ENCODE measurements around the gene RBM20. TPM values are rescaled to one million over a fixed set of nuclear protein-coding genes. Genes with fewer than 3 reads are reported as not detected.

RBM20 gene
- total RNA-seq, 1 donor from 2014 or later = 1.0 TPM

DNA sequence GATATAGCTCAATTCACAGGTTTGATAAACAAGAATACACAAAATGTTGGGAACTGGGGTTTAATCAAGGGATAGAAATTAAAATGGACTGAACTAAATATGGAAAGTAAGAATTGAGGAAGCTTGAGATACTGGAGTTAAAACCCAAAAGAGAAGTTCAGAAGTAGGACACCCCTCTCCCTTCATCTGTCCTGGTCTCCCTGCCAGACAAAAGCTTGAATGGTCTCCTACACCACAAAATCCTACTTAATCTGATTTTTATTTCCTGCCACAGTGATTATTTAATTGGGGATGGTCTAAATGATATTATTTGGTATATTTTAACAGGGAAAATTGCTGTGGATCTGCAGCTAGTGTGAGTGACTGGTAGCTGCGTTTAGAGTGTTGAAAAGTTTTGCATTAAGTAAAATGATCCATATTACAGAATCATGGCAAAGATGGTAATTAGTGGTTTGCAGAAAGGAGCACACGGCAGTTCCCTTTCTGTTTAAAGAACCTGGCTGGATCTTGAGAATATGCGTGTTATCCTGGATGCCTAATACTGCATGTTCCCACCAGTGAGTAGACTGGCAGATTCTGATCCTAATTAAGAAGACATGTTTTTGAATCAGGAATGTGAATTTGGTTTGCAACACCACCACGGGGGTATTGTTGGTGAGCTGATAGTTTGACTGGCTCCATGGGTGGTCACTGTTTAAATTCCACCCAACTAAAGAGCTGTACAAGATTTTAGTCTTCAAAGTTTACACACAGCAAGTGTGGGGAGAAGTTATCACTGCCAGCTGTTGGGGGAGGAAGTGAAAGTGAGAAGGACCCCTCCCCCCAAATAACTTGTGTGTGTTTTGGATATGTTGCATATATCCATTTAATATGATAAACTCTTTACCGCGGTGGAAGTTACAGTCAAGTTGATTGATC, 5.5 kb downstream of the RBM20 start:
- Mint-ChIP-seq H3K27ac (ENCODE audit: unreplicated experiment) (no peak overlapping the region), H3K4me3 (ENCODE audit: unreplicated experiment) (no peak overlapping the region), H3K4me1 (ENCODE audit: unreplicated experiment) (peaks cover 3% of the 10 kb centered on the region), H3K9me3 (ENCODE audit: unreplicated experiment) (no peaks in the 10 kb centered on the region), H3K27me3 (ENCODE audit: unreplicated experiment) (peaks cover 4% of the 10 kb centered on the region), H3K36me3 (ENCODE audit: low read depth, unreplicated experiment) (peaks cover 2% of the 10 kb centered on the region)
- DNase-seq (ENCODE audit: low spot score) = no peak
- TF ChIP-seq, protein P1, sequence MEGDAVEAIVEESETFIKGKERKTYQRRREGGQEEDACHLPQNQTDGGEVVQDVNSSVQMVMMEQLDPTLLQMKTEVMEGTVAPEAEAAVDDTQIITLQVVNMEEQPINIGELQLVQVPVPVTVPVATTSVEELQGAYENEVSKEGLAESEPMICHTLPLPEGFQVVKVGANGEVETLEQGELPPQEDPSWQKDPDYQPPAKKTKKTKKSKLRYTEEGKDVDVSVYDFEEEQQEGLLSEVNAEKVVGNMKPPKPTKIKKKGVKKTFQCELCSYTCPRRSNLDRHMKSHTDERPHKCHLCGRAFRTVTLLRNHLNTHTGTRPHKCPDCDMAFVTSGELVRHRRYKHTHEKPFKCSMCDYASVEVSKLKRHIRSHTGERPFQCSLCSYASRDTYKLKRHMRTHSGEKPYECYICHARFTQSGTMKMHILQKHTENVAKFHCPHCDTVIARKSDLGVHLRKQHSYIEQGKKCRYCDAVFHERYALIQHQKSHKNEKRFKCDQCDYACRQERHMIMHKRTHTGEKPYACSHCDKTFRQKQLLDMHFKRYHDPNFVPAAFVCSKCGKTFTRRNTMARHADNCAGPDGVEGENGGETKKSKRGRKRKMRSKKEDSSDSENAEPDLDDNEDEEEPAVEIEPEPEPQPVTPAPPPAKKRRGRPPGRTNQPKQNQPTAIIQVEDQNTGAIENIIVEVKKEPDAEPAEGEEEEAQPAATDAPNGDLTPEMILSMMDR (IDR thresholded peaks at IDR 0.05; ENCODE audit: unreplicated experiment) = no peak

DNA sequence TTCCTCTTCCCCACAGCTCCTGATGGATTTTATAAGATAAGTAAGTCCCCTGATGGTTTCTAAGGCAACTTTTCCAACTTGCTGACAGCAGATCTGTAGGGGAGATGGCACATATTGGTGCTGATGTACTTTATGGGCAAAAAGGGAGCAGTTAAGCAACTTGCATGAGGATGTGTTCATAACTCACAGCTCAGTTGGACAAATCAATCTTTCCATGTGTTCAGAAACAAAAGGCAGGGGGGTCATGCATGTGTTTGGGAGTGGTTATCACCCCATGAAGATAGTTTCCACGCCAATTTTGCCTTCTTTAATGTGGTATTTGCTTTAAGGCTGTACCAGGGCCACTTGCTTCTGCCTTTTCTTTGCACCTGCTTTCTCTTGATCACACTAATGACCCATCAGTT, 6.1 kb downstream of the RBM20 start:
- H3K27ac Mint-ChIP-seq (ENCODE audit: unreplicated experiment) = no peak overlapping the region
- H3K4me1 Mint-ChIP-seq (ENCODE audit: unreplicated experiment) = no peaks in the 10 kb centered on the region
- TF ChIP-seq, protein P1 (IDR thresholded peaks at IDR 0.05; ENCODE audit: unreplicated experiment) = no peak
- DNase-seq (ENCODE audit: low spot score) = no peak
- H3K4me3 Mint-ChIP-seq (ENCODE audit: unreplicated experiment) = no peak overlapping the region
- no peaks in the 10 kb centered on the region for H3K36me3 Mint-ChIP-seq (ENCODE audit: low read depth, unreplicated experiment)
- H3K9me3 Mint-ChIP-seq (ENCODE audit: unreplicated experiment) = no peaks in the 10 kb centered on the region
- peaks cover 1% of the 10 kb centered on the region for H3K27me3 Mint-ChIP-seq (ENCODE audit: unreplicated experiment)

DNA sequence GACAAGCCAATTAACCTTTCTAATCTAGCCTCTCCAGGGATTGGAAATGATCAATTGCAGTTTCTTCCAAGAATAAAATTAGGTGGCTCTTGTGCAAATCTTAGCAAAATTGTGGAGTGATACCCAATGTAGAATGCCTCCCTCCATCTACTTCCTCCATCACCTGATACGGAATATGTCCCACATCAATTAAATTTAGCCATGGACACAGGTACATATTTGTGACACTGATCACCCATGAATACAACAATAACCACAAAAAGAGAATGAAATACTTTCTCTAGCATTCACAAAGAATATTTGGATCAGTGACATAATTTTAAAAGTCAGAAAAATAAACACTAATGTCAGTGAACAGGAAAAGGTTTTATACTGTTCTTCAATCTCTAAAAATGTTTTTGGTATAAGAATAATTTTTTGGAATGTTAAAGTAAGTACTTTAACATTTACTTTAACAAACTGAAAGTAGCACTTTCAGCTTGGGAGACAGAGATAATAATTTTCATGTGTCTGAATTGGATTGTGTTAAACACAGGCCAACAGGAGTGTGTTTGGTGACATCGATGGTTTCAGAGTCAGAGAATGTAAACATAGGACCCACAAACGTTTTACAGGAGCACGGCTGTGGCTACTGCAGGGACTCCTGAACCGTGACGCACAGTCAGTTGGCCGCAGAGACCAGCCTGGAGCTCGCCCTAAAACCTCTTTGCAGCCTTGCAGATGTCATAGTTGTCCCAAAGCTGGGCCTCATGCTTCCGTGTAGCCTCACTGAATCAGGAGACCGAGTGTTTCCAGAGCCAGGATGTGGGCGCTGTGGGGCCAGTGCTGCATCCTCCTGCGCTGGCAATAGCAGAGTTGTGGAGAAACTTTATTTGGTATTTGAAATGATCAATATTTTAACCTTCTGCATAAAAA, 7.2 kb downstream of the RBM20 start:
- H3K4me1 Mint-ChIP-seq (ENCODE audit: unreplicated experiment) = no peaks in the 10 kb centered on the region
- H3K9me3 Mint-ChIP-seq (ENCODE audit: unreplicated experiment) = no peaks in the 10 kb centered on the region
- no peaks in the 10 kb centered on the region for H3K27me3 Mint-ChIP-seq (ENCODE audit: unreplicated experiment)
- TF ChIP-seq, protein P1 (IDR thresholded peaks at IDR 0.05; ENCODE audit: unreplicated experiment) = no peak
- no peak for DNase-seq (ENCODE audit: low spot score)
- no peak overlapping the region for H3K27ac Mint-ChIP-seq (ENCODE audit: unreplicated experiment)
- no peaks in the 10 kb centered on the region for H3K36me3 Mint-ChIP-seq (ENCODE audit: low read depth, unreplicated experiment)
- no peak overlapping the region for H3K4me3 Mint-ChIP-seq (ENCODE audit: unreplicated experiment)

DNA sequence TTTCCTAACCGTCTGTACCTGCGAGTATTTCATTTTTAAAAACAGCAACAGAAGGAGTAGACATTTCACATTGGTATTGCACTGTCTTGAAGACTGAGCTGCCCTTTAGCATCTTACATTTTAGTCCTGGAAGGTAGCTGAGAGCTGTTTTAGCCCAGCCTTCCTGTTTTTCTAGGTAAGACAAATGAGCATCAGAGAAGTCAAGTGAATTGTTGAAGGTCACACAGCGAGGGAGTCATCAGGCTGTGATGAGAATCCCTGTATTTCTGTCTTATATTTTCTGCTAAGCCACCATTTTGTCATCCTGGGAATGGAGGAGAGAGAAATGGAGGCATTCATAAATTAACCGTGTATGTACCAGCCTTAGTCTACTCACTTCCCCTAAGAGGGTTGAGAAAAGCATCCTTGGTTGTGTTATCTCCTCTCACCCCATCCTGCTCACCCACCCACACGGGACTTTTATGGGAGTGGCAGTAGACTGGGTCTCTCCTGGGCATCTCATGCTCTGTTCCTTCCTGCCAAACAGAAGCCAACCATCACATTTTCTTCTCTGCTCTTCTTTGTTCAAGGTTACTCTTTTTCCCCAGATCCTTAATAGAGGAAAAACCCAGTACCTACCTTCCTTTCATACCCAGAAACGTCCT, 8.5 kb downstream of the RBM20 start:
- Mint-ChIP-seq H3K4me3 (ENCODE audit: unreplicated experiment) (no peak overlapping the region), H3K9me3 (ENCODE audit: unreplicated experiment) (no peaks in the 10 kb centered on the region), H3K4me1 (ENCODE audit: unreplicated experiment) (no peaks in the 10 kb centered on the region), H3K36me3 (ENCODE audit: low read depth, unreplicated experiment) (no peaks in the 10 kb centered on the region), H3K27ac (ENCODE audit: unreplicated experiment) (no peak overlapping the region), H3K27me3 (ENCODE audit: unreplicated experiment) (no peaks in the 10 kb centered on the region)
- no peak for DNase-seq (ENCODE audit: low spot score)
- TF ChIP-seq, protein P1 (IDR thresholded peaks at IDR 0.05; ENCODE audit: unreplicated experiment) = no peak
